IMR-90 (cell line): ENCODE data around the gene MYO5A.

ENCODE experiments used
- CEBPB ChIP-seq: IDR thresholded peaks from 2 replicates; pipeline ENCODE4 v1.6.1; 2012; ENCODE audit warnings: low read depth, low read length, improper control_type of control experiment
- MAFK ChIP-seq: IDR thresholded peaks from 2 replicates; pipeline ENCODE4 v1.6.1; 2012; ENCODE audit warnings: low read depth, low read length, improper control_type of control experiment
- MAZ ChIP-seq: IDR thresholded peaks from 2 replicates; pipeline ENCODE4 v1.6.1; 2012; ENCODE audit warnings: low read depth, mild to moderate bottlenecking, low read length, improper control_type of control experiment, moderate library complexity, borderline replicate concordance
- POLR2A ChIP-seq: IDR thresholded peaks from 2 replicates; pipeline ENCODE4 v1.6.1; 2012; ENCODE audit warnings: mild to moderate bottlenecking, low read depth, low read length
- RAD21 ChIP-seq: IDR thresholded peaks from 2 replicates; pipeline ENCODE4 v1.6.1; 2012; ENCODE audit warnings: low read length, improper control_type of control experiment
- SMC3 ChIP-seq: fragments of 150-350 bp; IDR thresholded peaks from 2 replicates; pipeline ENCODE4 v1.6.1; 2016; ENCODE audit warnings: low read depth, mild to moderate bottlenecking, antibody characterized with exemption, low read length, moderate library complexity
- TF ChIP-seq, protein P1 (sequence below): conservative IDR thresholded peaks from 2 replicates; pipeline ENCODE4 v1.5.1; 2012; ENCODE audit warnings: mild to moderate bottlenecking, low read depth, low read length, improper control_type of control experiment

DNA sequence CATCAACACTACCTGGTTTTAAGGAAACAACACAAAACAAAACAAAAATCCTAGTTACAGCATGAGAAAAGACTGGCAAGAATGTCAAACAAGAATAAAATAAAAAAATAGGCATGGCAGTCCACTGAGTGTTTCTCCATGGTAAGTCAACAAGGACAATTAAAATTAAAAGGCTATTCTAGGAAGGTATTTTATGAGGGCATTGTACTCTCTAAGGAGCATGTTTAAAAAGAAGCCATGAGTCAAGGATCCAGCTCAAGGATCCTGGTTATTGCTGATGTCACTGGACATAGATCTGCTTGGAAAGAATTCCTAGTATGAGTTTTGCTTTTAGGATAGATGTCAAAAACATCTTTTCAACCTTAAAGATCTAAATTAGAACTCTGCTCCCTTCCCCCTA, 106.7 kb downstream of the MYO5A start:
- TF ChIP-seq, protein P1, sequence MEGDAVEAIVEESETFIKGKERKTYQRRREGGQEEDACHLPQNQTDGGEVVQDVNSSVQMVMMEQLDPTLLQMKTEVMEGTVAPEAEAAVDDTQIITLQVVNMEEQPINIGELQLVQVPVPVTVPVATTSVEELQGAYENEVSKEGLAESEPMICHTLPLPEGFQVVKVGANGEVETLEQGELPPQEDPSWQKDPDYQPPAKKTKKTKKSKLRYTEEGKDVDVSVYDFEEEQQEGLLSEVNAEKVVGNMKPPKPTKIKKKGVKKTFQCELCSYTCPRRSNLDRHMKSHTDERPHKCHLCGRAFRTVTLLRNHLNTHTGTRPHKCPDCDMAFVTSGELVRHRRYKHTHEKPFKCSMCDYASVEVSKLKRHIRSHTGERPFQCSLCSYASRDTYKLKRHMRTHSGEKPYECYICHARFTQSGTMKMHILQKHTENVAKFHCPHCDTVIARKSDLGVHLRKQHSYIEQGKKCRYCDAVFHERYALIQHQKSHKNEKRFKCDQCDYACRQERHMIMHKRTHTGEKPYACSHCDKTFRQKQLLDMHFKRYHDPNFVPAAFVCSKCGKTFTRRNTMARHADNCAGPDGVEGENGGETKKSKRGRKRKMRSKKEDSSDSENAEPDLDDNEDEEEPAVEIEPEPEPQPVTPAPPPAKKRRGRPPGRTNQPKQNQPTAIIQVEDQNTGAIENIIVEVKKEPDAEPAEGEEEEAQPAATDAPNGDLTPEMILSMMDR, result no peak
- TF ChIP-seq POLR2A, result no peak
- TF ChIP-seq SMC3, result no peak
- no peak for TF ChIP-seq RAD21
- no peak for TF ChIP-seq MAFK
- no peak for TF ChIP-seq CEBPB
- no peak for TF ChIP-seq MAZ
